ENCODE measurements around the gene DNAH10. TPM values are rescaled to one million over a fixed set of nuclear protein-coding genes. Genes with fewer than 3 reads are reported as not detected.

DNAH10 gene
- polyA plus RNA-seq, 2 of the 4 experiments (the other 2 are of a cell fraction): 0.14 to 0.39 TPM

GRCh38 chr12:123962513-123962912, 200.4 kb downstream of the DNAH10 start (continued):
- TF ChIP-seq, protein P1, sequence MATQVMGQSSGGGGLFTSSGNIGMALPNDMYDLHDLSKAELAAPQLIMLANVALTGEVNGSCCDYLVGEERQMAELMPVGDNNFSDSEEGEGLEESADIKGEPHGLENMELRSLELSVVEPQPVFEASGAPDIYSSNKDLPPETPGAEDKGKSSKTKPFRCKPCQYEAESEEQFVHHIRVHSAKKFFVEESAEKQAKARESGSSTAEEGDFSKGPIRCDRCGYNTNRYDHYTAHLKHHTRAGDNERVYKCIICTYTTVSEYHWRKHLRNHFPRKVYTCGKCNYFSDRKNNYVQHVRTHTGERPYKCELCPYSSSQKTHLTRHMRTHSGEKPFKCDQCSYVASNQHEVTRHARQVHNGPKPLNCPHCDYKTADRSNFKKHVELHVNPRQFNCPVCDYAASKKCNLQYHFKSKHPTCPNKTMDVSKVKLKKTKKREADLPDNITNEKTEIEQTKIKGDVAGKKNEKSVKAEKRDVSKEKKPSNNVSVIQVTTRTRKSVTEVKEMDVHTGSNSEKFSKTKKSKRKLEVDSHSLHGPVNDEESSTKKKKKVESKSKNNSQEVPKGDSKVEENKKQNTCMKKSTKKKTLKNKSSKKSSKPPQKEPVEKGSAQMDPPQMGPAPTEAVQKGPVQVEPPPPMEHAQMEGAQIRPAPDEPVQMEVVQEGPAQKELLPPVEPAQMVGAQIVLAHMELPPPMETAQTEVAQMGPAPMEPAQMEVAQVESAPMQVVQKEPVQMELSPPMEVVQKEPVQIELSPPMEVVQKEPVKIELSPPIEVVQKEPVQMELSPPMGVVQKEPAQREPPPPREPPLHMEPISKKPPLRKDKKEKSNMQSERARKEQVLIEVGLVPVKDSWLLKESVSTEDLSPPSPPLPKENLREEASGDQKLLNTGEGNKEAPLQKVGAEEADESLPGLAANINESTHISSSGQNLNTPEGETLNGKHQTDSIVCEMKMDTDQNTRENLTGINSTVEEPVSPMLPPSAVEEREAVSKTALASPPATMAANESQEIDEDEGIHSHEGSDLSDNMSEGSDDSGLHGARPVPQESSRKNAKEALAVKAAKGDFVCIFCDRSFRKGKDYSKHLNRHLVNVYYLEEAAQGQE (IDR thresholded peaks at IDR 0.05): no peak
- TF ChIP-seq, protein P2, sequence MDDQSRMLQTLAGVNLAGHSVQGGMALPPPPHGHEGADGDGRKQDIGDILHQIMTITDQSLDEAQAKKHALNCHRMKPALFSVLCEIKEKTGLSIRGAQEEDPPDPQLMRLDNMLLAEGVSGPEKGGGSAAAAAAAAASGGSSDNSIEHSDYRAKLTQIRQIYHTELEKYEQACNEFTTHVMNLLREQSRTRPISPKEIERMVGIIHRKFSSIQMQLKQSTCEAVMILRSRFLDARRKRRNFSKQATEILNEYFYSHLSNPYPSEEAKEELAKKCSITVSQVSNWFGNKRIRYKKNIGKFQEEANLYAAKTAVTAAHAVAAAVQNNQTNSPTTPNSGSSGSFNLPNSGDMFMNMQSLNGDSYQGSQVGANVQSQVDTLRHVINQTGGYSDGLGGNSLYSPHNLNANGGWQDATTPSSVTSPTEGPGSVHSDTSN (IDR thresholded peaks at IDR 0.05): no peak
- TF ChIP-seq RARB (CRISPR knock-in tag; IDR thresholded peaks at IDR 0.05) (no peak), HOXB5 (CRISPR knock-in tag; IDR thresholded peaks at IDR 0.05) (no peak), POLR2A (IDR thresholded peaks at IDR 0.05; ENCODE audit: low read length) (no peak)

GRCh38 chr12:123963821-123964220, 201.7 kb downstream of the DNAH10 start:
- no peak overlapping the region for H3K4me3 ChIP-seq
- DNase-seq (ENCODE audit: low read depth in 1 of 2, low spot score in 1 of 2): no peak
- FAIRE-seq: no peak
- WGBS (ENCODE audit: missing lambda C conversion rate): 93% methylated on average over 4 of the region's 4 CpGs
- TF ChIP-seq HDAC2 (IDR thresholded peaks at IDR 0.05): no peak
- TF ChIP-seq, protein P2 (IDR thresholded peaks at IDR 0.05): no peak
- no peak for TF ChIP-seq CBX2 (IDR thresholded peaks at IDR 0.05; ENCODE audit: borderline replicate concordance, low read depth)
- TF ChIP-seq FOSB (CRISPR knock-in tag; IDR thresholded peaks at IDR 0.05): no peak
- no peak for TF ChIP-seq EHF (CRISPR knock-in tag; IDR thresholded peaks at IDR 0.05)
- no peak for TF ChIP-seq NR3C1 (IDR thresholded peaks at IDR 0.05)
- TF ChIP-seq CHD4 (IDR thresholded peaks at IDR 0.05; ENCODE audit: borderline replicate concordance): no peak
- no peak for TF ChIP-seq ESRRA (IDR thresholded peaks at IDR 0.05; ENCODE audit: borderline replicate concordance, low read length)
- TF ChIP-seq EHMT2 (IDR thresholded peaks at IDR 0.05; ENCODE audit: low read depth): no peak
- no peak for TF ChIP-seq FOSL2 (IDR thresholded peaks at IDR 0.05)
- no peak for TF ChIP-seq FOSL2 (CRISPR knock-in tag; IDR thresholded peaks at IDR 0.05)
- no peak for TF ChIP-seq CHD2 (IDR thresholded peaks at IDR 0.05; ENCODE audit: low read length, partially characterized antibody)
- TF ChIP-seq HOXA7 (CRISPR knock-in tag; IDR thresholded peaks at IDR 0.05): no peak
- H3K9me3 ChIP-seq: no peaks in the 10 kb centered on the region
- ChIA-PET POLR2A (interaction anchor here (1.3 kb wide), 1 partner anchor 9 kb away, joined by 5 read pairs; the partner anchor contains the start of genes CCDC92 and ZNF664), CTCF (interaction anchor here (1.0 to 1.7 kb wide), 2 partner anchors 20 to 58 kb away, joined by 4 to 5 read pairs; no protein-coding TSS in a partner anchor)
- H3K4me1 ChIP-seq: peaks cover 3% of the 10 kb centered on the region; the same call in 2 of the 3 replicates
- H3K4me2 ChIP-seq: no peak overlapping the region
- no peak for ATAC-seq
- no peak overlapping the region for H3K27ac ChIP-seq

GRCh38 chr12:123965382-123965781, 203.3 kb downstream of the DNAH10 start:
- ATAC-seq: no peak; a peak in 1 of 6 replicates
- no peak overlapping the region for H3K4me2 ChIP-seq
- FAIRE-seq: no peak
- POLR2A ChIA-PET: no interaction called here
- no peak for DNase-seq (ENCODE audit: low read depth in 1 of 2, low spot score in 1 of 2)
- peaks cover 19% of the 10 kb centered on the region; the same call in 2 of the 3 replicates for H3K4me1 ChIP-seq
- no peak overlapping the region for H3K4me3 ChIP-seq
- 69% methylated on average over 5 of the region's 5 CpGs for WGBS (ENCODE audit: missing lambda C conversion rate)
- no peaks in the 10 kb centered on the region for H3K9me3 ChIP-seq
- no peak overlapping the region for H3K27ac ChIP-seq
- CTCF ChIA-PET: interaction anchor here (1.1 to 1.7 kb wide), 4 partner anchors 12 to 165 kb away, joined by 3 to 5 read pairs (median 4); no protein-coding TSS in a partner anchor
- no peak for TF ChIP-seq EP300 (IDR thresholded peaks at IDR 0.05)
- no peak for TF ChIP-seq CHD2 (IDR thresholded peaks at IDR 0.05; ENCODE audit: low read length, partially characterized antibody)
- TF ChIP-seq RNF2 (IDR thresholded peaks at IDR 0.05; ENCODE audit: borderline replicate concordance, low read depth): no peak
- TF ChIP-seq, protein P1 (IDR thresholded peaks at IDR 0.05): no peak
- TF ChIP-seq EHMT2 (IDR thresholded peaks at IDR 0.05; ENCODE audit: low read depth): no peak
- no peak for TF ChIP-seq CHD4 (IDR thresholded peaks at IDR 0.05; ENCODE audit: borderline replicate concordance)
- TF ChIP-seq, protein P3, sequence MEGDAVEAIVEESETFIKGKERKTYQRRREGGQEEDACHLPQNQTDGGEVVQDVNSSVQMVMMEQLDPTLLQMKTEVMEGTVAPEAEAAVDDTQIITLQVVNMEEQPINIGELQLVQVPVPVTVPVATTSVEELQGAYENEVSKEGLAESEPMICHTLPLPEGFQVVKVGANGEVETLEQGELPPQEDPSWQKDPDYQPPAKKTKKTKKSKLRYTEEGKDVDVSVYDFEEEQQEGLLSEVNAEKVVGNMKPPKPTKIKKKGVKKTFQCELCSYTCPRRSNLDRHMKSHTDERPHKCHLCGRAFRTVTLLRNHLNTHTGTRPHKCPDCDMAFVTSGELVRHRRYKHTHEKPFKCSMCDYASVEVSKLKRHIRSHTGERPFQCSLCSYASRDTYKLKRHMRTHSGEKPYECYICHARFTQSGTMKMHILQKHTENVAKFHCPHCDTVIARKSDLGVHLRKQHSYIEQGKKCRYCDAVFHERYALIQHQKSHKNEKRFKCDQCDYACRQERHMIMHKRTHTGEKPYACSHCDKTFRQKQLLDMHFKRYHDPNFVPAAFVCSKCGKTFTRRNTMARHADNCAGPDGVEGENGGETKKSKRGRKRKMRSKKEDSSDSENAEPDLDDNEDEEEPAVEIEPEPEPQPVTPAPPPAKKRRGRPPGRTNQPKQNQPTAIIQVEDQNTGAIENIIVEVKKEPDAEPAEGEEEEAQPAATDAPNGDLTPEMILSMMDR (IDR thresholded peaks at IDR 0.05): no peak
- no peak for TF ChIP-seq RCOR1 (IDR thresholded peaks at IDR 0.05; ENCODE audit: low read depth, low read length)
- TF ChIP-seq MAX (IDR thresholded peaks at IDR 0.05): no peak
- TF ChIP-seq NPAS2 (CRISPR knock-in tag; IDR thresholded peaks at IDR 0.05; ENCODE audit: borderline replicate concordance): no peak
- TF ChIP-seq CEBPB (IDR thresholded peaks at IDR 0.05): no peak
